Prostate gland (tissue), 2 donors: ENCODE measurements around the gene DAB1.

Experiments
- POLR2A ChIP-seq: fragments of 450-650 bp; IDR thresholded peaks from one replicate; pipeline ENCODE4 v1.6.1; 2016; ENCODE audit warnings: antibody characterized with exemption, mild to moderate bottlenecking
- TF ChIP-seq, protein P1 (sequence below), 4 experiments: fragments of 200-600 bp in 2 of 4; fragments of 450-650 bp in 2 of 4; sonication (generic) in 2 of 4; IDR thresholded peaks; 1 replicate in 3 of 4; 2 replicates in 1 of 4; pipeline ENCODE4 v1.5.1; 2016 to 2019; ENCODE audit warnings: antibody characterized with exemption in 4 of 4, mild to moderate bottlenecking in 2 of 4, moderate library complexity in 2 of 4

DNA sequence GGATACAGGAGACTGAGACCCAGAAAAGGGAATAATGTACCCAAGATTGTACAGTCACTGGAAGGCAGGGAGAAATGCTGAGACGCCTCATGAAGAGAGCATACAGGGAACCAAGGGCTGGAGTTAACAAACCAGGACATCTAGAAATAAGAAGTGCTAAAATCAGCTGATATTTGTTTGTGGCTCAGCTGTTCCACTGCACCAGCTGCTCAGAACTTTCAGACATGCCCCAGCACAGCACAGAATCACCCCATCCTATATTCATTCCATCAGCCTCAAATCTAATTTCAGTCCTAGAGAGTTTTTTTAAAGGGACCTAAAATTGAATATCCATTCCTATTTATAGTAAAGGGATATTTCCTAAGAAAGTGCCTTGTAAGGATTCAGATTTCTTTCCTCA is 60.2 kb downstream of the DAB1 start:
- TF ChIP-seq, protein P1, sequence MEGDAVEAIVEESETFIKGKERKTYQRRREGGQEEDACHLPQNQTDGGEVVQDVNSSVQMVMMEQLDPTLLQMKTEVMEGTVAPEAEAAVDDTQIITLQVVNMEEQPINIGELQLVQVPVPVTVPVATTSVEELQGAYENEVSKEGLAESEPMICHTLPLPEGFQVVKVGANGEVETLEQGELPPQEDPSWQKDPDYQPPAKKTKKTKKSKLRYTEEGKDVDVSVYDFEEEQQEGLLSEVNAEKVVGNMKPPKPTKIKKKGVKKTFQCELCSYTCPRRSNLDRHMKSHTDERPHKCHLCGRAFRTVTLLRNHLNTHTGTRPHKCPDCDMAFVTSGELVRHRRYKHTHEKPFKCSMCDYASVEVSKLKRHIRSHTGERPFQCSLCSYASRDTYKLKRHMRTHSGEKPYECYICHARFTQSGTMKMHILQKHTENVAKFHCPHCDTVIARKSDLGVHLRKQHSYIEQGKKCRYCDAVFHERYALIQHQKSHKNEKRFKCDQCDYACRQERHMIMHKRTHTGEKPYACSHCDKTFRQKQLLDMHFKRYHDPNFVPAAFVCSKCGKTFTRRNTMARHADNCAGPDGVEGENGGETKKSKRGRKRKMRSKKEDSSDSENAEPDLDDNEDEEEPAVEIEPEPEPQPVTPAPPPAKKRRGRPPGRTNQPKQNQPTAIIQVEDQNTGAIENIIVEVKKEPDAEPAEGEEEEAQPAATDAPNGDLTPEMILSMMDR (IDR thresholded peaks at IDR 0.05), result no peak
- TF ChIP-seq POLR2A, result no peak
